ENCODE results near the gene RPS2. TPM values are rescaled to one million over a fixed set of nuclear protein-coding genes. Genes with fewer than 3 reads are reported as not detected.

Gene RPS2
- total and polyA plus RNA-seq, 2 of the 8 experiments (the other 6 are each of a cell fraction or from before 2014, with no cell fraction given) = 4,042 to 16,783 TPM

- Histone ChIP-seq H3K36me3 (ENCODE audit: control insufficient read depth in 2 of 4, insufficient read depth in 4 of 4, low read length in 3 of 4) (no peaks in the 10 kb centered on the region; a peak in 1 of 8 replicates), H3K27ac (ENCODE audit: low read depth, low read length) (no peak overlapping the region), H3K4me3 (ENCODE audit: extremely low read depth in 1 of 4, insufficient read depth in 2 of 4, low read depth in 3 of 4, low read length in 4 of 4) (peak overlapping the region; percentile 5 to 77 (median 22); a peak in 4 of 8 replicates), H2AK5ac (ENCODE audit: low read depth, low read length) (no peak overlapping the region), H4K8ac (ENCODE audit: extremely low read depth, insufficient read depth, low read length) (peak overlapping the region; percentile 36; the same call in 1 of the 2 replicates), H3K4me2 (ENCODE audit: insufficient read depth in 1 of 2, low read depth in 2 of 2, low read length in 2 of 2) (peak overlapping the region; percentile 83 to 91), H2BK15ac (ENCODE audit: low read length) (no peak overlapping the region; the same call in 1 of the 2 replicates), H3K9me3 (ENCODE audit: insufficient read depth in 2 of 2, low read depth in 1 of 2, low read length in 1 of 2) (no peaks in the 10 kb centered on the region), H3K4me1 (replicated peaks in 1 of 4; ENCODE audit: control insufficient read depth in 3 of 4, insufficient read depth in 4 of 4, low read length in 3 of 4) (peaks cover 0 to 24% (median 18%) of the 10 kb centered on the region in 4 experiments; a peak in 6 of 7 replicates), H4K20me1 (replicated peaks in 1 of 2; ENCODE audit: control insufficient read depth in 1 of 2, insufficient read depth in 2 of 2, low read length in 2 of 2) (peaks cover 7 to 8% of the 10 kb centered on the region in 2 experiments), H4K5ac (ENCODE audit: insufficient read length, low read depth, low read length) (no peak overlapping the region), H3K27me3 (replicated peaks in 1 of 4; ENCODE audit: control insufficient read depth in 3 of 4, extremely low read depth in 1 of 4, insufficient read depth in 3 of 4, low read length in 3 of 4) (peaks cover 4 to 37% (median 24%) of the 10 kb centered on the region in 4 experiments), H3K18ac (ENCODE audit: extremely low read depth, low read length) (peak overlapping the region; percentile 60; the same call in 1 of the 2 replicates), H3K56ac (replicated peaks; ENCODE audit: insufficient read length, low read depth, low read length) (no peak overlapping the region), H2BK5ac (ENCODE audit: low read depth, low read length) (no peak overlapping the region; the same call in 1 of the 2 replicates), H3K23me2 (ENCODE audit: low read depth, low read length) (peaks cover 22% of the 10 kb centered on the region; the same call in 1 of the 2 replicates), H3K79me2 (ENCODE audit: control insufficient read depth in 1 of 2, insufficient read depth in 2 of 2, low read length in 2 of 2) (no peaks in the 10 kb centered on the region), H4K91ac (replicated peaks; ENCODE audit: insufficient read length, low read length) (peak overlapping the region; percentile 74), H2BK20ac (ENCODE audit: low read length) (peak overlapping the region; percentile 72; the same call in 1 of the 2 replicates), H3K23ac (ENCODE audit: insufficient read length) (no peak overlapping the region), H3K14ac (ENCODE audit: insufficient read length) (no peak overlapping the region), H3K4ac (replicated peaks; ENCODE audit: insufficient read length, low read depth, low read length) (no peak overlapping the region), H2AFZ (ENCODE audit: low read length) (no peak overlapping the region), H3K79me1 (ENCODE audit: low read depth, low read length) (no peaks in the 10 kb centered on the region), H3K9ac (replicated peaks in 1 of 4; ENCODE audit: extremely low read depth in 1 of 4, low read depth in 3 of 4, low read length in 3 of 4) (no peak overlapping the region), H2BK12ac (ENCODE audit: low read depth, low read length) (no peak overlapping the region), H2BK120ac (replicated peaks; ENCODE audit: low read depth, low read length) (no peak overlapping the region)
- POLR2A ChIA-PET (ENCODE audit: partially characterized antibody) = interaction anchor here (0.6 to 28.2 kb wide), 11 partner anchors 8 to 381 kb away, joined by 3 to 736 read pairs (median 7); partner anchors contain the start of genes GFER, NDUFB10, NOXO1 and NPW
- FAIRE-seq (no peak), DNase-seq (ENCODE audit: low read depth in 1 of 2, low spot score in 2 of 2) (no peak)
- CTCF ChIA-PET (ENCODE audit: partially characterized antibody) = interaction anchor here (1.4 to 6.8 kb wide), 3 partner anchors 10 to 99 kb away, joined by 3 to 55 read pairs (median 5); partner anchors contain the start of gene NOXO1
- WGBS, 2 experiments (ENCODE audit: extremely low coverage in 1 of 2, insufficient coverage in 1 of 2, insufficient read length in 1 of 2, insufficient replicate concordance in 2 of 2, low coverage in 1 of 2, low lambda C conversion rate in 2 of 2, missing lambda C conversion rate in 1 of 2) = 24% methylated on average over 22 of the region's 22 CpGs; no CpG with 5 or more reads in 1 of the 2 experiments
- TF ChIP-seq SRF (IDR thresholded peaks at IDR 0.05; ENCODE audit: low read depth, low read length) (no peak), HDAC2 (IDR thresholded peaks at IDR 0.05; ENCODE audit: borderline replicate concordance in 1 of 2, low read depth in 2 of 2, low read length in 2 of 2) (0 out of 4 replicates have a peak, but pooled peaks of 1 of the 2 experiments have one; percentile 26), SIX5 (IDR thresholded peaks at IDR 0.05; ENCODE audit: low read depth, low read length) (no peak), KDM4A (IDR thresholded peaks at IDR 0.05; ENCODE audit: low read depth, low read length, severe bottlenecking) (peak; percentile 3), POLR2A (IDR thresholded peaks at IDR 0.05; ENCODE audit: control extremely low read depth in 1 of 2, low read depth in 2 of 2, low read length in 2 of 2) (no peak)
Measured at GRCh38 chr16:1991588-1991947, 26.9 kb upstream of the RPS2 start.

Measured in H1 (cell line).